ENCODE measurements around the gene AOPEP. TPM values are rescaled to one million over a fixed set of nuclear protein-coding genes. Genes with fewer than 3 reads are reported as not detected.

Gene AOPEP
- total RNA-seq, 1 donor from 2014 or later, result 75.3 TPM

- Histone ChIP-seq H3K9me3 (ENCODE audit: insufficient read depth, low read depth, low read length) (no peaks in the 10 kb centered on the region), H4K20me1 (ENCODE audit: insufficient read depth, low read length) (no peaks in the 10 kb centered on the region), H3K4me1 (ENCODE audit: insufficient read depth, low read length) (peaks cover 13% of the 10 kb centered on the region), H3K79me2 (ENCODE audit: insufficient read depth, low read length) (no peaks in the 10 kb centered on the region), H3K4me3 (ENCODE audit: insufficient read depth, low read depth, low read length) (no peak overlapping the region), H2AFZ (ENCODE audit: low read depth, low read length) (no peak overlapping the region), H3K36me3 (ENCODE audit: insufficient read depth, low read length) (no peaks in the 10 kb centered on the region), H3K27me3 (ENCODE audit: insufficient read depth, low read length) (no peaks in the 10 kb centered on the region), H3K4me2 (ENCODE audit: low read length) (no peak overlapping the region), H3K9ac (ENCODE audit: low read length) (no peak overlapping the region), H3K27ac (ENCODE audit: low read depth, low read length) (no peak overlapping the region)
- H3K4me1 Mint-ChIP-seq (ENCODE audit: low read depth, unreplicated experiment), result peaks cover 44% of the 10 kb centered on the region
- FAIRE-seq, result no peak
- H3K27ac Mint-ChIP-seq (ENCODE audit: unreplicated experiment), result no peak overlapping the region
- no peak overlapping the region for H3K4me3 Mint-ChIP-seq (ENCODE audit: unreplicated experiment)
- no peak for DNase-seq (ENCODE audit: low read depth)
- H3K27me3 Mint-ChIP-seq (ENCODE audit: low read depth, unreplicated experiment), result no peaks in the 10 kb centered on the region
- no peak for TF ChIP-seq EZH2 (IDR thresholded peaks at IDR 0.05; ENCODE audit: insufficient read depth, low read length)
- no peak for TF ChIP-seq CTCF (IDR thresholded peaks at IDR 0.05; ENCODE audit: insufficient read depth, low read depth, low read length)
- H3K36me3 Mint-ChIP-seq (ENCODE audit: low read depth, unreplicated experiment), result peaks cover 23% of the 10 kb centered on the region
- H3K9me3 Mint-ChIP-seq (ENCODE audit: unreplicated experiment), result no peaks in the 10 kb centered on the region
Observed at GRCh38 chr9:94824411-94824810, 97.9 kb downstream of the AOPEP start.

GRCh38 chr9:94824913-94825610 lies 98.6 kb downstream of the AOPEP start:
- H3K36me3 Mint-ChIP-seq (ENCODE audit: low read depth, unreplicated experiment), result peaks cover 24% of the 10 kb centered on the region
- no peak overlapping the region for H3K9ac ChIP-seq (ENCODE audit: low read length)
- H3K9me3 ChIP-seq (ENCODE audit: insufficient read depth, low read depth, low read length), result no peaks in the 10 kb centered on the region
- H4K20me1 ChIP-seq (ENCODE audit: insufficient read depth, low read length), result no peaks in the 10 kb centered on the region
- H3K79me2 ChIP-seq (ENCODE audit: insufficient read depth, low read length), result no peaks in the 10 kb centered on the region
- no peak overlapping the region for H3K27ac ChIP-seq (ENCODE audit: low read depth, low read length)
- no peak for DNase-seq (ENCODE audit: low read depth)
- TF ChIP-seq EZH2 (IDR thresholded peaks at IDR 0.05; ENCODE audit: insufficient read depth, low read length) (no peak), CTCF (IDR thresholded peaks at IDR 0.05; ENCODE audit: insufficient read depth, low read depth, low read length) (no peak)
- no peaks in the 10 kb centered on the region for H3K36me3 ChIP-seq (ENCODE audit: insufficient read depth, low read length)
- no peak overlapping the region for H3K27ac Mint-ChIP-seq (ENCODE audit: unreplicated experiment)
- peaks cover 44% of the 10 kb centered on the region for H3K4me1 Mint-ChIP-seq (ENCODE audit: low read depth, unreplicated experiment)
- peak overlapping the region; percentile 11 for H2AFZ ChIP-seq (ENCODE audit: low read depth, low read length)
- H3K4me1 ChIP-seq (ENCODE audit: insufficient read depth, low read length), result peaks cover 13% of the 10 kb centered on the region
- FAIRE-seq, result no peak
- no peaks in the 10 kb centered on the region for H3K27me3 Mint-ChIP-seq (ENCODE audit: low read depth, unreplicated experiment)
- no peak overlapping the region for H3K4me3 ChIP-seq (ENCODE audit: insufficient read depth, low read depth, low read length)
- H3K4me3 Mint-ChIP-seq (ENCODE audit: unreplicated experiment), result peak overlapping the region; percentile 21
- H3K27me3 ChIP-seq (ENCODE audit: insufficient read depth, low read length), result no peaks in the 10 kb centered on the region
- peak overlapping the region; percentile 21 for H3K4me2 ChIP-seq (ENCODE audit: low read length)
- no peaks in the 10 kb centered on the region for H3K9me3 Mint-ChIP-seq (ENCODE audit: unreplicated experiment)

GRCh38 chr9:94825611-94825958 lies 99.1 kb downstream of the AOPEP start:
- FAIRE-seq (no peak), DNase-seq (ENCODE audit: low read depth) (no peak)
- Histone ChIP-seq H3K27ac (ENCODE audit: low read depth, low read length) (no peak overlapping the region), H3K9me3 (ENCODE audit: insufficient read depth, low read depth, low read length) (no peaks in the 10 kb centered on the region), H3K27me3 (ENCODE audit: insufficient read depth, low read length) (no peaks in the 10 kb centered on the region), H2AFZ (ENCODE audit: low read depth, low read length) (no peak overlapping the region), H3K36me3 (ENCODE audit: insufficient read depth, low read length) (no peaks in the 10 kb centered on the region), H3K9ac (ENCODE audit: low read length) (no peak overlapping the region), H3K79me2 (ENCODE audit: insufficient read depth, low read length) (no peaks in the 10 kb centered on the region), H3K4me2 (ENCODE audit: low read length) (peak overlapping the region; percentile 21), H3K4me3 (ENCODE audit: insufficient read depth, low read depth, low read length) (no peak overlapping the region), H4K20me1 (ENCODE audit: insufficient read depth, low read length) (no peaks in the 10 kb centered on the region), H3K4me1 (ENCODE audit: insufficient read depth, low read length) (peaks cover 13% of the 10 kb centered on the region)
- H3K27ac Mint-ChIP-seq (ENCODE audit: unreplicated experiment), result no peak overlapping the region
- H3K27me3 Mint-ChIP-seq (ENCODE audit: low read depth, unreplicated experiment), result no peaks in the 10 kb centered on the region
- TF ChIP-seq CTCF (IDR thresholded peaks at IDR 0.05; ENCODE audit: insufficient read depth, low read depth, low read length) (no peak), EZH2 (IDR thresholded peaks at IDR 0.05; ENCODE audit: insufficient read depth, low read length) (no peak)
- no peak overlapping the region for H3K4me3 Mint-ChIP-seq (ENCODE audit: unreplicated experiment)
- peaks cover 44% of the 10 kb centered on the region for H3K4me1 Mint-ChIP-seq (ENCODE audit: low read depth, unreplicated experiment)
- H3K36me3 Mint-ChIP-seq (ENCODE audit: low read depth, unreplicated experiment), result peaks cover 28% of the 10 kb centered on the region
- peaks cover 2% of the 10 kb centered on the region for H3K9me3 Mint-ChIP-seq (ENCODE audit: unreplicated experiment)

Measured in astrocyte (in vitro differentiated cells and primary cell).